NCI-H2196 (cell line): ENCODE measurements around the gene CLN6.
"Not testable (repeated sequence)": the region's sequence is repeated elsewhere in the genome, so short reads cannot be mapped to it uniquely, and the experiment has no call there.

Experiments
- DNase-seq: peaks from one replicate; lab custom pipeline; 2025; ENCODE audit not compliant: unreplicated experiment; lab: John Stamatoyannopoulos, UW

Gene CLN6

GRCh38 chr15:68224108-68224507, 5.4 kb downstream of the CLN6 start:
- DNase-seq = no peak

- DNase-seq = no peak
These were observed 6.4 kb downstream of the CLN6 start for GRCh38 chr15:68223171-68223570.

- not testable (repeated sequence) for DNase-seq
These were observed 7.1 kb downstream of the CLN6 start for GRCh38 chr15:68222432-68222743.

GRCh38 chr15:68221530-68222431, 7.7 kb downstream of the CLN6 start:
- not testable (repeated sequence) for DNase-seq

- no peak for DNase-seq
These were observed 8.6 kb downstream of the CLN6 start for GRCh38 chr15:68220967-68221366.

- no peak for DNase-seq
These were observed 9.0 kb downstream of the CLN6 start for GRCh38 chr15:68220489-68220888.

GRCh38 chr15:68218847-68219798, 10.4 kb downstream of the CLN6 start:
- DNase-seq = no peak

- DNase-seq = no peak
These were observed 11.2 kb downstream of the CLN6 start for GRCh38 chr15:68218331-68218730.

GRCh38 chr15:68217341-68217740, 12.2 kb downstream of the CLN6 start:
- DNase-seq = no peak

- DNase-seq = no peak
These were observed 14.7 kb downstream of the CLN6 start for GRCh38 chr15:68214838-68215254.

- no peak for DNase-seq
These were observed 15.3 kb downstream of the CLN6 start for GRCh38 chr15:68213991-68214837.

GRCh38 chr15:68213491-68213845, 16.1 kb downstream of the CLN6 start:
- not testable (repeated sequence) for DNase-seq

GRCh38 chr15:68211656-68212320, 17.7 kb downstream of the CLN6 start:
- no peak for DNase-seq

- peak; percentile 50 for DNase-seq
These were observed 18.5 kb downstream of the CLN6 start for GRCh38 chr15:68210821-68211655.

GRCh38 chr15:68210409-68210756, 19.1 kb downstream of the CLN6 start:
- no peak for DNase-seq

GRCh38 chr15:68209735-68210408, 19.7 kb downstream of the CLN6 start:
- no peak for DNase-seq

- DNase-seq = no peak
These were observed 20.3 kb downstream of the CLN6 start for GRCh38 chr15:68209272-68209671.

GRCh38 chr15:68208636-68209240, 20.8 kb downstream of the CLN6 start:
- no peak for DNase-seq

- no peak for DNase-seq
These were observed 21.4 kb downstream of the CLN6 start for GRCh38 chr15:68208136-68208535.
